Sigmoid colon (tissue), 4 donors: ENCODE measurements around the gene MCF2L.

Experiments
- POLR2A ChIP-seq, 2 donors: fragments of 450-650 bp; IDR thresholded peaks; one replicate each; pipeline ENCODE4 v1.6.1; 2016; ENCODE audit warnings: antibody characterized with exemption in 2 of 2, mild to moderate bottlenecking in 2 of 2, moderate library complexity in 2 of 2
- POLR2AphosphoS5 ChIP-seq, 4 donors: sonication (generic); formaldehyde crosslinking; IDR thresholded peaks; one replicate each; pipeline ENCODE4 v1.6.1; 2017; ENCODE audit warnings: antibody characterized with exemption in 4 of 4

DNA sequence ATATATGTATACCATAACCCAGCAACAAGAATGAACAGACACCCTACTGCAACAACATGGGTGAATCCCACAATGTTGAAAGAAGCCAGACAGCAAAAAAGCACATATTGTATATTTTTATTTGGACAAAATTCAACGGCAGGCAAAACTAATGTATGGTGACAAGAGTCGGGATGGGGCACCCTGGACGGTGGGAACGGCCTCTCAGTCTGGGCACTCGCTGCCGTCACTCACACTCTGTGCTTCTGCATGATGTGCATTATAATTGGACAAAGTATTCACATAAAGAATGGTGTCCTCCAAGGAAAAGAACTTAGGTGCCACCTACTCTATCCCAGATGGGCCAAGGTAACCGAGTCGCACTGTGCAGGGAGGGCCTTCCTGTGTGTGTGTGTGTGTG lies 71.0 kb downstream of the MCF2L start:
- TF ChIP-seq POLR2A (IDR thresholded peaks at IDR 0.05) (no peak), POLR2AphosphoS5 (IDR thresholded peaks at IDR 0.05) (no peak)
